ENCODE measurements around the gene FBXO24.
A peak's percentile ranks its signal among the peaks of the same experiment; 100 is the strongest.
"Not testable (repeated sequence)": the region's sequence is repeated elsewhere in the genome, so short reads cannot be mapped to it uniquely, and the experiment has no call there.

The FBXO24 gene

DNA sequence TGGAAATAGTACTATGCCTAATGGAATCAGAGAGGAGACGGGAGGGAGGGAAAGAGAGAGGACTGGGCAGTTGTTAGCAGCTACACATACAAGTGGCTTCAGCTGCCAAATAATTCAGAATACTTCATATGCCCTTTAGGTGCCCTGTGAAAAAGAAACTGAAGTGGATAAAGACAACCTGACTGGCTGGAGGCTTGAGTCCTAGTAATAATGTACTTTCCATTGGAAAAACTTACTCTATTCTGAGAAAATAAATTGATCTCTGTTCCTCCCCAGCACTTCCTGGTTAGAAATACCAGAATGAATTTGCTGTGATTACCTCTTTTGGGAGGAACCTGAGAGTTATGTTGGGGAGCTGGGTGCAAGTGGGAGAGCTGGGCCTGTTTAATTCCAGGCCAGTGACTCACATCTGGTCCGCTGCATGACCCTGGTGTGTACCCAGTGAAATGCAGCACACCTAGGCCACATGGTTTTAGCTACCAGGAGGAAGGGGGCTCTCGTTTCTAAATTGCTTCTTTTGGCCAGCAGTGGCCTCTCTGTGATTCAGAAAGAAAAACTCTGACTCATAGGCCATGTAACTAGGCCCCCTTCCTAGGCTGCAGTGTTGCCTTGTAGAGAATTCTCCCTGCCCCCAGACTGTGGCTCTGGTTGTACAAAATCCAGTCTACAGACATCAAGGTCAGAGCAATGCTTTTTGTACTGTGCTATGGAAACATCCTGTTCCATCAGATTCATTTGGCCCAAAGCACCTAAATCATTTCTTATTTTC lies 40.6 kb upstream of the FBXO24 start:
- TF ChIP-seq, protein P1, sequence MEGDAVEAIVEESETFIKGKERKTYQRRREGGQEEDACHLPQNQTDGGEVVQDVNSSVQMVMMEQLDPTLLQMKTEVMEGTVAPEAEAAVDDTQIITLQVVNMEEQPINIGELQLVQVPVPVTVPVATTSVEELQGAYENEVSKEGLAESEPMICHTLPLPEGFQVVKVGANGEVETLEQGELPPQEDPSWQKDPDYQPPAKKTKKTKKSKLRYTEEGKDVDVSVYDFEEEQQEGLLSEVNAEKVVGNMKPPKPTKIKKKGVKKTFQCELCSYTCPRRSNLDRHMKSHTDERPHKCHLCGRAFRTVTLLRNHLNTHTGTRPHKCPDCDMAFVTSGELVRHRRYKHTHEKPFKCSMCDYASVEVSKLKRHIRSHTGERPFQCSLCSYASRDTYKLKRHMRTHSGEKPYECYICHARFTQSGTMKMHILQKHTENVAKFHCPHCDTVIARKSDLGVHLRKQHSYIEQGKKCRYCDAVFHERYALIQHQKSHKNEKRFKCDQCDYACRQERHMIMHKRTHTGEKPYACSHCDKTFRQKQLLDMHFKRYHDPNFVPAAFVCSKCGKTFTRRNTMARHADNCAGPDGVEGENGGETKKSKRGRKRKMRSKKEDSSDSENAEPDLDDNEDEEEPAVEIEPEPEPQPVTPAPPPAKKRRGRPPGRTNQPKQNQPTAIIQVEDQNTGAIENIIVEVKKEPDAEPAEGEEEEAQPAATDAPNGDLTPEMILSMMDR (IDR thresholded peaks at IDR 0.05; ENCODE audit: poor library complexity, severe bottlenecking): peak; percentile 37
- Histone ChIP-seq H3K27ac (ENCODE audit: poor library complexity, severe bottlenecking) (peak overlapping the region; percentile 98), H3K36me3 (ENCODE audit: low read depth) (peaks cover 19% of the 10 kb centered on the region), H3K4me1 (ENCODE audit: insufficient read depth, poor library complexity, severe bottlenecking) (peaks cover 45% of the 10 kb centered on the region), H3K9me3 (ENCODE audit: severe bottlenecking) (no peaks in the 10 kb centered on the region), H3K4me3 (ENCODE audit: severe bottlenecking) (no peak overlapping the region), H3K27me3 (ENCODE audit: insufficient read depth, poor library complexity, severe bottlenecking) (no peaks in the 10 kb centered on the region)
- ATAC-seq (ENCODE audit: low read depth) (peak; percentile 96), DNase-seq (ENCODE audit: low spot score) (peak; percentile 93)

DNA sequence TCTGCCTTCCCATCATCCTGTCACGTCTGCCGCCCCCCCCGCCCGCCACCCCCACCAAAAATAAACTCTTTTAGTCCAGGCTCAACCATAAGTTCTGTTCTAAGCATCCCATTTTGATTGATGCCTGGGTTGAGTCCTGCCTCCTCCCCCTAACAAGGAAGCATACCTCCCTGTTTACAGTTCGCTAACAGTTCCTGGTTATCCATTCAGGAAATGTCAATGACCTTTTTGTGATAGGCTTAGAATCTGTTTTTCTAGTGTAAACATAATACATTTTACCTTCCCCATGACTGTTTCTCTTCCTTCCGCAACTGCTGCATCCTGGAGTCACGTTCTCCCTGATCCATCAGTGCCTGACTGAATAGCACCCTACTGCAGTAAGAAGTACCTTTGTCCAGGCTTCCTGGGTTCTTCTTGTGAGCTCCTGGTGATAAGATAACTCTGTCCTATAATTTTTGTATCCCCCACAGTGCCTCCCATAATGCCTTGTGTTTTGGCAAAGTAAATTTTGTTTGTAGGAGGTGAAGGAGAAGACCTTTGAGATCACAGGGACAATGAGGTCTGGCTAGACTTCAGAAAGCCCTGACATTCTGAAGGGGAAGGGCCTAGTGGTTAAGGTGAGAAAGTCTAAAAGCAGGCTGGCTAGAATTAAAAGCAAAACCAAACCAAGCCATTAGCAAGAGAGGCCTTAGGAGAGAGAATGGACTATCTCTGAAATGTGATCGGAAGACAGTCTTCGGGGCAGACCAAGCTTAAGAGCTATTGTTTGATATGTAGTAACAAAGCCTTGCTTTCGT lies 39.8 kb upstream of the FBXO24 start:
- ATAC-seq (ENCODE audit: low read depth) (peak; percentile 24), DNase-seq (ENCODE audit: low spot score) (no peak)
- Histone ChIP-seq H3K4me1 (ENCODE audit: insufficient read depth, poor library complexity, severe bottlenecking) (peaks cover 45% of the 10 kb centered on the region), H3K9me3 (ENCODE audit: severe bottlenecking) (no peaks in the 10 kb centered on the region), H3K27me3 (ENCODE audit: insufficient read depth, poor library complexity, severe bottlenecking) (no peaks in the 10 kb centered on the region), H3K27ac (ENCODE audit: poor library complexity, severe bottlenecking) (peak overlapping the region; percentile 98), H3K36me3 (ENCODE audit: low read depth) (peaks cover 20% of the 10 kb centered on the region), H3K4me3 (ENCODE audit: severe bottlenecking) (no peak overlapping the region)
- TF ChIP-seq, protein P1 (IDR thresholded peaks at IDR 0.05; ENCODE audit: poor library complexity, severe bottlenecking): no peak

DNA sequence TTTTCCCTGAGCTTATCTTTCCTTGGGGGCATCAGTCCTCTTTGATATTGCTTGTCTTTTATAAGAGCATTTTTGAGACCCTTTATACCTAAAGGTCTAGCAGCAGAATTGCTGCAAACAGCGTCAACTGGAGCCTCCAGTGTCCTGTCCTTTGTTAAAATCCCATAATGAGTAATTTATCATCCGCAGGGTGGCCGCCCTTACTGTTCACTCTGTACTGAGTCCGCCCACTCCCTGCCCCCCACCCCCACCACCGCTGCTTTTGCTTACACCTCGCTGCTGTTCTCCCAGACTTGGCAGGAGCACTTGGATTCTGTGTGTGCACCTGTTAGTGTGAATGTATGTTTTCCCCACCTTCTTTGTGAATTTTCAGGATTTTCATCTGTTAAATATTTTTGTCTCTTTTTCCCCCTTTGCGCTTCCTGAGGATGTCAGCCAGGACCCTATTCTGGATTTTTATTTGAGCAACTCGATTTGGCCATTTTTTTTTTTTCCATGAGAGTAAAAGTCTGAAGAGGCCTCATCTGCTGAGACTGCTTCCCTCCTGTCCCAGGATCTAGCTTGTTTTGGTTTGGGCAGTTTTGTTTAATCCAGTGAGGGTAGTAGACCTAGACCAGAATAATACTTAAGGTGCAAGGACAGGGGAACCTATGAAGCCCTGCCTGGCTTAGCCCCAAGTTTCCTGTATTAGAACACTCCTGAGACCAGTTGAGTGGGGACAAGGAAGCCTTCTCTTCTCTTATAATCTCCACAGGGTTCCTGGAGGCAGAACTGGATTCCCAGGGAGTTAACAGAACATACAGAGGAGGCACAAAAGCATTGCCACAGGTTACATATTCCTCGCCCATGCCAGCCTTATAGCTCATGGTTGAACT lies 39.0 kb upstream of the FBXO24 start:
- H3K27ac ChIP-seq (ENCODE audit: poor library complexity, severe bottlenecking): peak overlapping the region; percentile 98
- DNase-seq (ENCODE audit: low spot score) (no peak), ATAC-seq (ENCODE audit: low read depth) (no peak)
- no peaks in the 10 kb centered on the region for H3K27me3 ChIP-seq (ENCODE audit: insufficient read depth, poor library complexity, severe bottlenecking)
- TF ChIP-seq, protein P1 (IDR thresholded peaks at IDR 0.05; ENCODE audit: poor library complexity, severe bottlenecking): no peak
- H3K4me1 ChIP-seq (ENCODE audit: insufficient read depth, poor library complexity, severe bottlenecking): peaks cover 45% of the 10 kb centered on the region
- H3K9me3 ChIP-seq (ENCODE audit: severe bottlenecking): no peaks in the 10 kb centered on the region
- peaks cover 23% of the 10 kb centered on the region for H3K36me3 ChIP-seq (ENCODE audit: low read depth)
- H3K4me3 ChIP-seq (ENCODE audit: severe bottlenecking): no peak overlapping the region

DNA sequence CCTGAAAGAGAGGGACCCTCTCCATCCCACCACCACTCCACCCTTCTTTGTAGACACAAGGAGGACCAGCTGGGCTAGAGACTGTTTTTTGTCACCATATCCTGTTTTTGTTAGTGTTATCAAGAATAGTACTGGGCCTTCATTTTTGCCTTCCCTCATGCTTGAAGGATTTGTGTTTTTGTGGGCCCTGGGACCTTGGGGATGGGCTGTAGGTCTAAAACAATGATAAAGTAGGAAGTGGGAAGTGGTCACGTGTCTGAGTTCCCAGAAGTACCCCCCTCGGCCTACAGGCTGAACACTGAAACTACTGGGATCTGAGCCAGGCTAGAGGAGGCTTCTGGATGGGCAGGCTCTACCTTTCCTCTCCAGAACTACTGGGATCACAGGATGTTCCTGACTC lies 38.3 kb upstream of the FBXO24 start:
- Histone ChIP-seq H3K36me3 (ENCODE audit: low read depth) (peaks cover 29% of the 10 kb centered on the region), H3K9me3 (ENCODE audit: severe bottlenecking) (no peaks in the 10 kb centered on the region), H3K4me1 (ENCODE audit: insufficient read depth, poor library complexity, severe bottlenecking) (peaks cover 45% of the 10 kb centered on the region), H3K4me3 (ENCODE audit: severe bottlenecking) (no peak overlapping the region), H3K27me3 (ENCODE audit: insufficient read depth, poor library complexity, severe bottlenecking) (no peaks in the 10 kb centered on the region), H3K27ac (ENCODE audit: poor library complexity, severe bottlenecking) (peak overlapping the region; percentile 98)
- DNase-seq (ENCODE audit: low spot score) (no peak), ATAC-seq (ENCODE audit: low read depth) (no peak)
- TF ChIP-seq, protein P1 (IDR thresholded peaks at IDR 0.05; ENCODE audit: poor library complexity, severe bottlenecking): no peak

DNA sequence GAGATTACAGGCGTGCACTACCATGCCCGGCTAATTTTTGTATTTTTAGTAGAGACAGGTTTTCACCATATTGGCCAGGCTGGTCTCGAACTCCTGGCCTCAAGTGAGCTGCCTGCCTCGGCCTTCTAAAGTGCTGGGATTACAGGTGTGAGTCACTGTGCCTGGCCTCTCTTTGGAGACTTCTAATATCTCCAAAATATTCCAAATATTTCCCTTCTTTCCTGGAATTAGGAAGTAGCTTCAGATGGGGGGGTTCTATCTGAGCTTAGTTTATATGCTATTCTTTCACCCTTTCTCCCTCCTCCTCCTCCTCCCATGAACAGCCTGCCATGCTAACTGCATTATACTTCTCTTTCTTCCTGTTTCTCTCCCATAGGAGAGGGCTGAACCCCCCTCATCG lies 37.7 kb upstream of the FBXO24 start:
- Histone ChIP-seq H3K4me1 (ENCODE audit: insufficient read depth, poor library complexity, severe bottlenecking) (peaks cover 41% of the 10 kb centered on the region), H3K27ac (ENCODE audit: poor library complexity, severe bottlenecking) (peak overlapping the region; percentile 98), H3K36me3 (ENCODE audit: low read depth) (peaks cover 32% of the 10 kb centered on the region)
- DNase-seq (ENCODE audit: low spot score); ATAC-seq (ENCODE audit: low read depth); H3K4me3 ChIP-seq (ENCODE audit: severe bottlenecking); H3K27me3 ChIP-seq (ENCODE audit: insufficient read depth, poor library complexity, severe bottlenecking); H3K9me3 ChIP-seq (ENCODE audit: severe bottlenecking): not testable (repeated sequence)
